T-helper 9 cell (primary cell): ENCODE measurements around the gene RNF220.

Experiments
- DNase-seq: peaks from one replicate; pipeline ENCODE4 v3.0.0-alpha.2; 2020

Gene RNF220

GRCh38 chr1:44524655-44525500 lies 119.8 kb downstream of the RNF220 start:
- DNase-seq, result no peak

GRCh38 chr1:44526295-44527073 lies 121.4 kb downstream of the RNF220 start:
- no peak for DNase-seq

- DNase-seq, result no peak
Measured at GRCh38 chr1:44531785-44532566, 126.9 kb downstream of the RNF220 start.

- no peak for DNase-seq
Measured at GRCh38 chr1:44532567-44532944, 127.5 kb downstream of the RNF220 start.

GRCh38 chr1:44534771-44535170 lies 129.7 kb downstream of the RNF220 start:
- DNase-seq, result no peak

- no peak for DNase-seq
Measured at GRCh38 chr1:44536357-44537209, 131.5 kb downstream of the RNF220 start.

- no peak for DNase-seq
Measured at GRCh38 chr1:44537538-44537937, 132.5 kb downstream of the RNF220 start.

GRCh38 chr1:44537956-44538355 lies 132.9 kb downstream of the RNF220 start:
- DNase-seq, result no peak

- DNase-seq, result no peak
Measured at GRCh38 chr1:44539991-44540730, 135.1 kb downstream of the RNF220 start.

- DNase-seq, result no peak
Measured at GRCh38 chr1:44542420-44543063, 137.5 kb downstream of the RNF220 start.

GRCh38 chr1:44543064-44543744 lies 138.1 kb downstream of the RNF220 start:
- DNase-seq, result no peak

- no peak for DNase-seq
Measured at GRCh38 chr1:44543786-44544185, 138.7 kb downstream of the RNF220 start.

GRCh38 chr1:44544960-44545359 lies 139.9 kb downstream of the RNF220 start:
- no peak for DNase-seq

GRCh38 chr1:44545961-44546360 lies 140.9 kb downstream of the RNF220 start:
- no peak for DNase-seq

- DNase-seq, result no peak
Measured at GRCh38 chr1:44546403-44547053, 141.5 kb downstream of the RNF220 start.

- DNase-seq, result no peak
Measured at GRCh38 chr1:44547361-44547760, 142.3 kb downstream of the RNF220 start.

- DNase-seq, result no peak
Measured at GRCh38 chr1:44547837-44548236, 142.8 kb downstream of the RNF220 start.

GRCh38 chr1:44549510-44549909 lies 144.5 kb downstream of the RNF220 start:
- DNase-seq, result no peak

GRCh38 chr1:44553127-44553758 lies 148.2 kb downstream of the RNF220 start:
- DNase-seq, result no peak
